HUES48 (cell line): ENCODE data around the gene CARMIL1.
"Not testable (repeated sequence)": the region's sequence is repeated elsewhere in the genome, so short reads cannot be mapped to it uniquely, and the experiment has no call there.

ENCODE experiments used
- H3K27ac ChIP-seq: one replicate; pipeline ENCODE4 v1.7.0; 2013; ENCODE audit warnings: low read depth, low read length, inconsistent platforms
- H3K27me3 ChIP-seq: 2 replicates; pipeline ENCODE4 v1.6.1; 2013; ENCODE audit warnings: mild to moderate bottlenecking, low read length; ENCODE audit not compliant: control insufficient read depth, insufficient read depth
- H3K36me3 ChIP-seq: 2 replicates; pipeline ENCODE4 v1.6.1; 2013; ENCODE audit warnings: low read length; ENCODE audit not compliant: control insufficient read depth, insufficient read depth
- H3K4me1 ChIP-seq: 2 replicates; pipeline ENCODE4 v1.6.1; 2013; ENCODE audit warnings: mild to moderate bottlenecking, low read length; ENCODE audit not compliant: control insufficient read depth, insufficient read depth
- H3K4me3 ChIP-seq: 2 replicates; pipeline ENCODE4 v1.5.1; 2013; ENCODE audit warnings: mild to moderate bottlenecking, low read depth, low read length
- H3K9ac ChIP-seq: 2 replicates; pipeline ENCODE4 v1.6.1; 2013; ENCODE audit warnings: mild to moderate bottlenecking, low read depth, low read length, moderate library complexity
- H3K9me3 ChIP-seq: 2 replicates; pipeline ENCODE4 v1.6.1; 2013; ENCODE audit warnings: low read length; ENCODE audit not compliant: control insufficient read depth, insufficient read depth

CARMIL1 gene

DNA sequence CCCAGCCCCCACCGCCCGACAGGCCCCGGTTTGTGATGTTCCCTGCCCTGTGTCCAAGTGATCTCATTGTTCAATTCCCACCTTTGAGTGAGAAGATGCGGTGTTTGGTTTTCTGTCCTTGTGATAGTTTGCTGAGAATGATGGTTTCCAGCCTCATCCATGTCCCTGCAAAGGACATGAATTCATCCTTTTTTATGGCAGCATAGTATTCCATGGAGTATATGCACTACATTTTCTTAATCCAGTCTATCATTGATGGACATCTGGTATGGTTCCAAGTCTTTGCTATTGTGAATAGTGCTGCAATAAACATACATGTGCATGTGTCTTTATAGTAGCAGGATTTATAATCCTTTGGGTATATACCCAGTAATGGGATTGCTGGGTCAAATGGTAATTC, 165.3 kb downstream of the CARMIL1 start:
- not testable (repeated sequence) for H3K36me3 ChIP-seq, H3K27me3 ChIP-seq, H3K9me3 ChIP-seq, H3K9ac ChIP-seq, H3K27ac ChIP-seq, H3K4me3 ChIP-seq
- H3K4me1 ChIP-seq: peaks cover 33% of the 10 kb centered on the region

DNA sequence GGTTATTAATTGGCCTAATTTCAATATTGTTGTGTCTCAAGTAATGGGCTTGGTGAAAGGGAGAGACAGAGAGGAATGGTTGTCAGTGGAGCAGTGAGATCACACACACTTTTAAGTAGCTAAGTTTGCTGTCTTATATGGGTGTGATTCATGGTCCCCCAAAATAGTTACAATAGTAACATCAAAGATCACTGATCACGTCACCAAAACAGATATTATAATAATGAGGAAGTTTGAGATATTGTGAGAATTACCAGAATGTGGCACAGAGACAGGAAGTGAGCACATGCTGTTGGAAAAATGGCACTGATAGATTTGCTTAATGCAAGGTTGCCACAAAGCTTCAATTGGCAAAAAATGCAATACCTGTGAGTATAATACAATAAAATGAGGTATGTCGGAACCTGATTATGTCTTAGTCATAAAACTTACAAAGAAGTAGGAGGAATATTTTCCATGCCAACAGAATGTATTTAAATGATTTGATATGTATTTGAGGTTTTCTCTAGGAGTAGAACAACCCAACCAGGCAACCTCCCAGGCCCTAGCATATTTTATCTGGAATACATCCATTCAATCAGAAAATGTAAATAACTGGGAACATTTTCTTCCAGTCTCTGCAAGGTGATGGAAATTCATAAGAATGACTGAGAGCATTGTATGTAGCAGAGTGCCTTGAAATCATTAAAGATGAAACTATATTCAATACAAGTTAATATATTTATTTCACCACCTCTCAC, 167.8 kb downstream of the CARMIL1 start:
- H3K9me3 ChIP-seq: no peaks in the 10 kb centered on the region

DNA sequence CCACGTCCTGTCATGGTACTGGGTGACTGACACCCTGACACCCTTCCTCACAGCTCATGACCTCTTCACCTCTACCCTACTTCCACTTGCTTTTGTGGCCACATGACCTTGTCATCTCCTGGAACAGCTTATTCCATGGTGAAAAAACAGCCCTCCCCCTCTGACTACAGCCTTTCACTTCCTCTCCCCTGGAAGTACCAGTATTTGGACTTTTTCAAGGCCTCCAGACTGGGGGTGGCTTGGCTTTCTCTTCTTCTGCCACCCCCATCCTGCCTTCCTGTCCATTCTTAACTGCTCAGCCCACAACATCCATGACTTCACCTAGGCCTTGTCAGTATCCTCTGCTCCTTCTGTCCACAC, 168.4 kb downstream of the CARMIL1 start:
- Histone ChIP-seq H3K36me3 (no peaks in the 10 kb centered on the region), H3K9me3 (no peaks in the 10 kb centered on the region), H3K27ac (no peak overlapping the region), H3K4me1 (peaks cover 39% of the 10 kb centered on the region), H3K27me3 (no peaks in the 10 kb centered on the region), H3K9ac (no peak overlapping the region), H3K4me3 (no peak overlapping the region)

More for the DNA sequence above, 167.8 kb downstream of the CARMIL1 start:
- H3K36me3 ChIP-seq: no peaks in the 10 kb centered on the region
- no peaks in the 10 kb centered on the region for H3K27me3 ChIP-seq
- H3K27ac ChIP-seq: no peak overlapping the region
- no peak overlapping the region for H3K4me3 ChIP-seq
- H3K4me1 ChIP-seq: peaks cover 41% of the 10 kb centered on the region
- no peak overlapping the region for H3K9ac ChIP-seq

DNA sequence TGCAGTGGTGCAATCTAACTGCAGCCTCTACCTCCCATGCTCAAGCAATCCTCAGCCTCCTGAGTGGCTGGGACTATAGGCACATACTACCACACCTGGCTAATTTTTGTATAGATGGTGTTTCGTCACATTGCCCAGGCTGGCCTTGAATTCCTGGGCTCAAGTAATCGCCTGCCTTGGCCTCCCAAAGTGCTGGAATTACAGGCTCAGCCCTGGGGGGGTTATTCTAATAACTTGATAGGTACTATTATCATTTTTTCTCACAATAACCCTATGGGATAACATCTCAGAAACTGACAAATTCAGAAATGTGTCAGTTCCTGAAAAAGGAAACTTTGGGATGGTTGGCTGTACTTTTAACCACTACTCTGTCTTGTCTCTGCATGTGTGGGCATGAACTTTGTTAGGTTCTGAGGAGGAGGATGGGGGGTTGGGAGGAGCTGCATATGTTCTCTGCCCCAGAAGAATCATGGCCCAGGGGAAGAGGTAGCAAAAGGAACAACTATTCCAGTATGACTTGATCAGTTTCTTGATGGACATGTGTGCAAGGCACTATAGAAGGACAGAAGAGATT, 169.9 kb downstream of the CARMIL1 start:
- peak overlapping the region; percentile 25; the same call in 1 of the 2 replicates for H3K4me3 ChIP-seq
- no peaks in the 10 kb centered on the region for H3K9me3 ChIP-seq
- H3K36me3 ChIP-seq: no peaks in the 10 kb centered on the region
- peak overlapping the region; percentile 32 for H3K27ac ChIP-seq
- no peak overlapping the region; the same call in 1 of the 2 replicates for H3K9ac ChIP-seq
- peaks cover 39% of the 10 kb centered on the region for H3K4me1 ChIP-seq
- H3K27me3 ChIP-seq: no peaks in the 10 kb centered on the region

DNA sequence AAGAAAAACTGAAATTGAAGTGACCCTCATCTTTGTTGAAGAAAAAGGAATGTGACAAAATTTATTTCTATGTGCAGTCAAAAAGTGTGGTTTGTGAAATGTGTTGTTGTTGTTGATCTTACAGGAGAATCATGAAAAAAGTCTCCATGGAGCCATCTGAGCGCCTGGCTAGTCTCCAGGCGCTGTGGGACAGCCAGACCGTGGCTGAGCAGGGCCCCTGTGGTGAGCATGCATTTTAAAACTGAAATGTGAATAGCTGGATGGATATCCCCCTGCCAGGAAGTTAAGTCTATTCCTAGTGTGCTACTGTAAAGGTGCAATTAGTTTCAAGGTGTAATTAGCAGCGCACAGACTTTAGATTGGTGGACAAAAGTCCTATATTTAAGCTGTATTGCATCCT, 170.6 kb downstream of the CARMIL1 start:
- peaks cover 39% of the 10 kb centered on the region for H3K4me1 ChIP-seq
- peak overlapping the region; percentile 27; the same call in 1 of the 2 replicates for H3K4me3 ChIP-seq
- no peaks in the 10 kb centered on the region for H3K27me3 ChIP-seq
- no peaks in the 10 kb centered on the region for H3K9me3 ChIP-seq
- H3K36me3 ChIP-seq: no peaks in the 10 kb centered on the region
- peak overlapping the region; percentile 78 for H3K27ac ChIP-seq
- H3K9ac ChIP-seq: no peak overlapping the region

GRCh38 chr6:25450469-25451198, 171.5 kb downstream of the CARMIL1 start:
- peaks cover under 1% of the 10 kb centered on the region; the same call in 1 of the 2 replicates for H3K36me3 ChIP-seq
- peak overlapping the region; percentile 78 for H3K27ac ChIP-seq
- H3K9me3 ChIP-seq: no peaks in the 10 kb centered on the region
- H3K27me3 ChIP-seq: no peaks in the 10 kb centered on the region
- peak overlapping the region; percentile 27; the same call in 1 of the 2 replicates for H3K4me3 ChIP-seq
- no peak overlapping the region for H3K9ac ChIP-seq
- H3K4me1 ChIP-seq: peaks cover 39% of the 10 kb centered on the region

- Histone ChIP-seq H3K36me3 (peaks cover 5% of the 10 kb centered on the region; the same call in 1 of the 2 replicates), H3K9me3 (no peaks in the 10 kb centered on the region), H3K27ac (no peak overlapping the region), H3K27me3 (no peaks in the 10 kb centered on the region), H3K4me3 (no peak overlapping the region), H3K4me1 (peaks cover 39% of the 10 kb centered on the region), H3K9ac (no peak overlapping the region)
Observed at GRCh38 chr6:25452031-25452430, 172.9 kb downstream of the CARMIL1 start.

DNA sequence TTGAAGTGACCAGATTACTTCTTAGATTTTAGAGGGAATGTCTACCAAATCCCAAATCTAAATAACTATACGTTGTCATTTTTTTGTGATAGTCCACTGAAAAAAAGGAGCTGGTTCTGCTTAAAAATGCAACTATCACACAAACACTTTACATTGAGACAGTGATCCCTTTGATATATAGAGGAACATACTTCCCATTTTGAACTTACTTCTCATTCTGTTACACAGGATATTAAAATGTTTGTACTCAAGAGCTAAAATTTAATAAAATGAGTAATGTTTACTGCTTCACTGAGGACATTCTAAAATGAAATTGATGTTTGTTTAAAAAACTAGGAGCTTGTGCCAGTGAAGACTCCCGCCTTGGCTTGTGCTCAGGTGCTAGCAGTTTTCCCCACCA, 174.1 kb downstream of the CARMIL1 start:
- H3K9me3 ChIP-seq: no peaks in the 10 kb centered on the region
- no peak overlapping the region for H3K27ac ChIP-seq
- peaks cover 28% of the 10 kb centered on the region for H3K4me1 ChIP-seq
- H3K9ac ChIP-seq: no peak overlapping the region
- H3K36me3 ChIP-seq: peaks cover 5% of the 10 kb centered on the region; the same call in 1 of the 2 replicates
- H3K4me3 ChIP-seq: no peak overlapping the region
- no peaks in the 10 kb centered on the region for H3K27me3 ChIP-seq

GRCh38 chr6:25454136-25454535, 175.0 kb downstream of the CARMIL1 start:
- Histone ChIP-seq H3K9me3 (no peaks in the 10 kb centered on the region), H3K9ac (no peak overlapping the region), H3K36me3 (peaks cover 5% of the 10 kb centered on the region; the same call in 1 of the 2 replicates), H3K4me3 (no peak overlapping the region), H3K4me1 (peaks cover 20% of the 10 kb centered on the region), H3K27me3 (no peaks in the 10 kb centered on the region), H3K27ac (no peak overlapping the region)

- H3K9me3 ChIP-seq: no peaks in the 10 kb centered on the region
- H3K4me3 ChIP-seq: no peak overlapping the region
- H3K9ac ChIP-seq: no peak overlapping the region
- H3K36me3 ChIP-seq: peaks cover 5% of the 10 kb centered on the region; the same call in 1 of the 2 replicates
- H3K27ac ChIP-seq: no peak overlapping the region
- no peaks in the 10 kb centered on the region for H3K27me3 ChIP-seq
- peaks cover 6% of the 10 kb centered on the region for H3K4me1 ChIP-seq
Observed at GRCh38 chr6:25456249-25457040, 177.3 kb downstream of the CARMIL1 start.
